NCI-H2171 treated with DMSO at 0.1 percent for 48 hours (cell line): ENCODE results near the gene ARHGAP40.
"Not testable (repeated sequence)": the region's sequence is repeated elsewhere in the genome, so short reads cannot be mapped to it uniquely, and the experiment has no call there.

Experiments used
- DNase-seq: peaks from one replicate; lab custom pipeline; 2025; lab: John Stamatoyannopoulos, UW

The ARHGAP40 gene

GRCh38 chr20:38588303-38588702 lies 13.3 kb upstream of the ARHGAP40 start:
- no peak for DNase-seq

- no peak for DNase-seq
Observed at GRCh38 chr20:38589351-38589750, 12.3 kb upstream of the ARHGAP40 start.

DNA sequence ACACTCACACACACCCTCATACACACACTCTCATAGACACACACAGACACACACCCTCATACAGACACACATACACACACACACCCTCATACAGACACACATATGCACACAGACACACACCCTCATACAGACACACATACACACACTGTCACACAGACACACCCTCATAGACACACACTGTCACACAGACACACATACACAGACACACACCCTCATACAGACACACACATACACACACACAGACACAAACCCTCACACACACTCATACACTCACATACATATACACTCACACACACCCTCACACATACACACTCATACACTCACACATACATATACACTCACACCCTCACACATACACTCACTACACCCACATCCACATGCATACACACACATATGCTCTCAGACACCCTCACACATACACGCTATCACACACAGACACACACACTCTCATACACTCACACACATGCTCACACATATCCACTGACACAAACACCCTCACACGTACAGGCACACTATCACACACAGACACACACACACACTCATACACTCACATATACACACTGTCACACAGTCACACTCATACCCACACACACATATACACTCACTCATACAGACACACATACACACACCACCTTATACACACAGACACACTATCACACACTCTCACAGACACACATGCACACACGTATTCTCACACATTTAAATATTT lies 11.5 kb upstream of the ARHGAP40 start:
- DNase-seq: no peak

- no peak for DNase-seq
Observed at GRCh38 chr20:38590676-38591473, 10.7 kb upstream of the ARHGAP40 start.

DNA sequence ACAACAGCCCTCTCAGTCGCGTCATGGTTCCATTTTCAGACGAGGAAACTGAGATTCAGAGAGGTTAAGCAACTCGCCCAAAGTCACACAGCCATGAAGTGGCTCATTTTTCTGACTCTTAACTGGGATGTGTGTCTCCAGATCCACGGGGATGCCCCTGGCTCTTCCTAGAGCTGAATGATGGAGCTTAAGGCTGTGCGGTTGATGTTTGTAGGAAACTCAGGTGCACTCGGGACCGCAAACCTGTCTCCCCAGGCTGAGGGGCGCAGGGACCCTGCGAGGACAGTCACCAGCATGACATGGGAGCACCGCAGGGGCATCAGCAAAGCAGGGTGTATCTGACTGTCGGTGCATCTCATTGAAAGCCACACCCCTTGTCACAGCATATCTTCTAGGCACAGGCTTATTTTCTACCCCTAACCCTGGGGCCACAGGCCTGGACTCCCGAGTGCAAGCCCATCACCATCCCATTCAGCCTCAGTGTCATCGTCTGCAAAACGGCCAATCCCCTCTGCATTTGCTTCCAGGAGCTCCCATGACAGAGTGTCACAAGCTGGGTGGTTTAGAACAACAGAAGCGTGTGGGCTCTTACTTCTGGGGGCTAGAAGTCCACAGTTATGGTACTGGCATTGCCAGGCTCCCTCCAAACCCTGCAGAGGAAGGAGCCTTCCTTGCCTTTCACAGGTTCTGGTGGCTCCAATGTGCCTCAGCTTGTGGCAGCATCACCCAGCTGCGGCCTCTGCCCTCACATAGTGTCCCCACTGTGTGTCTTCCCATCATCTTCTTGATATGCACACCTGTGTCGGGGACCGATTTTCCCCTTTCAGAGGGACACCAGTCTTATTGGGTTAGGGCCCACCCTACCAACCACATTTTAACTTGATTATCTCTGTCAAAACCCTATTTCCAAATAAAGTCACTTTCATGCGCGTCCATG lies 9.9 kb upstream of the ARHGAP40 start:
- DNase-seq: no peak

GRCh38 chr20:38592411-38592790 lies 9.2 kb upstream of the ARHGAP40 start:
- not testable (repeated sequence) for DNase-seq

- not testable (repeated sequence) for DNase-seq
Observed at GRCh38 chr20:38594281-38594680, 7.3 kb upstream of the ARHGAP40 start.

DNA sequence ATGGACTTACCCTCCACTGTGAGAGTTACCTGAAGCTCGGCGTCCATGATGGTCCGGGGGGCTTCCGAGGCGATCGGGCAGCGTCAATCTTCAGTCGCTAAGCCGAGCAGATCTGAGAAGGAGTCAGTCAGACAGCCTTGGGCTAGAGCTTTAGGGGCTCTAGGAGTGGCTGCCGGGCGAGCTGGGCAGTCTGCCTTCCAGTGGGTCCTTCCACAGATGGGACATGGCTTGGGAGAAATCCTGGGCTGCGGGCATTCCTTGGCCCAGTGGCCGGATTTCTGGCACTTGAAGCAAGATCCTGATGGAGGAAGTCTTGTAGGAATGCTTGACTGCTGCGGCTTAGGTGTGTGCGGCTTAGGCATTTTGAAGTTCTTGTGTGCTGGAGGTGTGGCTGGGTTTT lies 5.7 kb upstream of the ARHGAP40 start:
- DNase-seq: not testable (repeated sequence)

DNA sequence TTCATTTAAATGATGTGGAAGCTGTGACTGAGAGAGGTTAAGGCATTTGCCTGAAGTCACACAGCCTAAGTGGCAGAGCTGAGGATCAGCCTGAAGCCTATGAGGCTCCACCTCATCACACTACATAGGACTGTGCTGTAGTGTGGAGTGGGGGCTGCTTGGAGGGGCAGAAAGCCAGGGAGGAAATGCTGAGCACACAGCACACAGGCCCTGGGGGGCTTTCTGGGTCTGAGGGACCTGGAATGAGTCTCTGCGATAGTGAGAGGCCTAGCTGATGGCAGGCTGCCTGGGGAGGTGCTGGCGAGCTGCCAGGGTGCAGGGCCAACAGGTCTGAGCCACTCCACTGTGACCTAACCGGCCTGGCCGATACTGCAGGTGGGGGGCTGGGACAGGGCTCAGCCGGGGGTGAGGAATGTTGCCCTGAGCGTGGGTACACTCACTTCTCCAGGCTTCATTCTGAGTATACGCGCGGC lies 2.2 kb upstream of the ARHGAP40 start:
- DNase-seq: no peak

DNA sequence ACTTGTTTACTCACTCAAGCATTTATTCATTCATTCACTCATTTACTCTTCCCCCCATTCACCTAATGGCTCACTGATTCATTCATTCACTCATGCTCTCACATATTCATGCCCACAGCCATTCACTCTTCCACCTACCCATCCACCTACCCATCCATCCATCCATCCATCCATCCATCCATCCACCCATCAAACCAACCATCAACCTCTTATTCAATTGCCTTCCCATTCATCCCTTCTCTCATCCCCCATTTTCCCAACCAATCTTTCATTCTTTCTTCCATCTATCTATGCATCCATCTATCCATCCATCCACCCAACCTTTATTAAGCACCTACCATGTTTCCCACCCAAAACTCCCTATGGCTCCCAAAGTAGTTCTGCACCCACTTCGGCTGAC lies 1.6 kb upstream of the ARHGAP40 start:
- DNase-seq: no peak

GRCh38 chr20:38602185-38602581 lies 574 bp downstream of the ARHGAP40 start:
- no peak for DNase-seq

DNA sequence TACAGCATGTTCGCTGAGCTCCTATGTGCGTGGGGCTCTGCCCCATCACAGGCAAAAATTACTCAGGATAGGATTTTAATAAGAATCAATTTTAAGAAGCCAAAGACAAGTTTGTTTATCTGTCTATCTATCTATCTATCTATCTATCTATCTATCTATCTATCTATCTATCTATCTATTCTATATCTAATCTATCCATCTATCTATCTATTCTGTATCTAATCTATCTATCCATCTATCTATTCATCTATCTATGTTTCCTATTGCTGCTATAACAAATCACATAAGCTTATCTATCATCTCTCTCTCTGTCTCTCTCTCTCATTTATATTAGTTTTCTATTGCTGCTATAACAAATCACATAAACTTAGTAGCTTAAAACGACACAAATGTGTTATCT lies 1.7 kb downstream of the ARHGAP40 start:
- no peak for DNase-seq

DNA sequence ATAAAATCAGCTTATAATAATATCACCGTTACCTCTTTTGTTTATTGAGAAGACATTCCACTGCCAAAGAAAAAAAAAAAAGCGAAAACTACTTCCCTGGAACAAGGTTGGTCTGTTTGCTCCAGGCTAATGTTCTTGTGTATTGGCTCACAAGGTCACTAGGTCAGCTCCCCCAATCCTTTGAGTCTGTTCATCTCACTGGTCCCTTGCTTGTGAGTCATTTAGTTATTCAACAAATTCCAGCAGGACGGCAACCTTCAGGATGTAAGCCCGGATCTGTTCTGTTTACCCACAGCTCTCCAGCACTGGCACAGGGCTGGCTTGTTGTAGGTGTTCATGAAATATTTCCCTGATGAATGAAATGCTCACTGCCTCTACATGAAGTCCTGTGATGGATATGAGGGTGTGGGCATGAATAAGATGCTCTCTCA lies 3.3 kb downstream of the ARHGAP40 start:
- no peak for DNase-seq

DNA sequence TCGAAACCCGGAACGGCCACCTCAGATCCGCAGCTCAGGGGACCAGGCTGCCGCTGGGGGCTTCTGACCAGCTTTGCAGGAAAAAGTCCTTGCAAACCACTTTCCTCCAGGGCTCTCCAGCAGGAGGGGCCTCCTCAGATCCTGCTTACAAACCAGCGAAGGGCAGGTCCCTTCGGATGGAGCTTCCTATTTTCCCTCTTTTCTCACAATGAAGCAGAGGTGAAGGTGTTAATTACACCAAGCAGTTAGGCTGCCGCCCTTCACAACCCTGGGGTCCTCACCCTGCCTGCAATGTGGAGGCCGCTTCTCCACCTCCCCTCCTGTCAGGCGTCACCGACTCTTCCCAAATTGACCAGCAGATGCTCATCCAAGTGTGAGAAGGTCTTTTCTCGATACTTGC lies 5.7 kb downstream of the ARHGAP40 start:
- no peak for DNase-seq

DNA sequence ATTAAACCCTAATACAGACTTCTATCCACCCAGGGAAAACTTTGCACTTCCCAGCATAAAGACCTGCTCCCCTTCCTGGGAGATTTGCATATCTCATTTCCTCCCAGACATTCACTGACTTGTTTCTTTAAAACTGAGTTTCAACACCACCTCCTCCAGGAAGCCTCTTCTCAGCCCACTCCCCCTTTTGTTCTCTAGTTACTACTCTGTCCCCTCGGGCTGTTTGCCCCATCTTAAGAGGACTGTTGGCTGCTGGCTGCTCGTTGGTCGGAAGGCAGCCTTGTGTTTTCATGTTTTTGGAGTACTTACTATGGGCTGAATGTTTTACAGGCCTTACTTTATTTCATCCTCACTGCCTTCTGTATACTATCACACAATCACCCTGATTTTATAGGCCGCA lies 6.6 kb downstream of the ARHGAP40 start:
- no peak for DNase-seq

- no peak for DNase-seq
Observed at GRCh38 chr20:38609815-38610214, 8.2 kb downstream of the ARHGAP40 start.

DNA sequence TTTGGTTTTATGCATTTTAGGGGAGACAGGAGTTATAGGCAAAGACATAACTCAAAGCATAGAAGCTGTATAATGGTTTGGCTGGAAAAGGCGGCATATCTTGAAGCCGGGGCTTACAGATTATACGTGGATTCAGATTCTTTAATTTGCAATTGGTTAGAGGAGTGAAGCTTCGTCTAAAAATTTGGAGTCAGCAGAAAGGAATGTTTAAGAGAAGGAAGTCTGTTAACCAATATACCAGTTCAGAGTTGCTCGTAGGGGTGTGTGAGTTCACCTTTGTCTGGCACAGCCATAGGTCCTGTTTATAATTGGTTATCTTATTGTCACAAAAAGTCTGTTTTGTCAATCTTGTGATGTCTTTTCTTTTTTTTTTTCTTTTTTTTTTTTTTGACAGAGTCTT lies 8.9 kb downstream of the ARHGAP40 start:
- no peak for DNase-seq

GRCh38 chr20:38612751-38613515 lies 11.3 kb downstream of the ARHGAP40 start:
- DNase-seq: no peak

GRCh38 chr20:38615283-38615682 lies 13.7 kb downstream of the ARHGAP40 start:
- no peak for DNase-seq

DNA sequence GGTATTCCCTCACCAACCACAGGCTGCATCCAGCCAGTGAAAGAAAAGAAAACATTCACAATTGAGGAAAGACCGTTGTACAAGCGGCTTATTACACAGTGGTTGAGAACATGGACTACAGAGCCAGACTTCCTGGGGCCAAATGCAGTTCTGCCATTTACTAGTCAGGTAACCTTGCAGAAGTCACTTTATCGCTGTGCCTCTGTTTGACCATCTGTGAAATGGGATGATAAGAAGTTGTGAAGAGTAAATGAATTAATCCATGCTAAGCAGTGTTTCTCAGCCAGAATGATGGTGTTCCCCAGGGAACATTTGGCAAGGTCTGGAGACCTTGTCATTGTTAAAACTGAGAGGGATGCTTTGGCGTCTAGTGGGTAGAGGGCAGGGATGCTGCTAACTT lies 14.8 kb downstream of the ARHGAP40 start:
- DNase-seq: no peak

DNA sequence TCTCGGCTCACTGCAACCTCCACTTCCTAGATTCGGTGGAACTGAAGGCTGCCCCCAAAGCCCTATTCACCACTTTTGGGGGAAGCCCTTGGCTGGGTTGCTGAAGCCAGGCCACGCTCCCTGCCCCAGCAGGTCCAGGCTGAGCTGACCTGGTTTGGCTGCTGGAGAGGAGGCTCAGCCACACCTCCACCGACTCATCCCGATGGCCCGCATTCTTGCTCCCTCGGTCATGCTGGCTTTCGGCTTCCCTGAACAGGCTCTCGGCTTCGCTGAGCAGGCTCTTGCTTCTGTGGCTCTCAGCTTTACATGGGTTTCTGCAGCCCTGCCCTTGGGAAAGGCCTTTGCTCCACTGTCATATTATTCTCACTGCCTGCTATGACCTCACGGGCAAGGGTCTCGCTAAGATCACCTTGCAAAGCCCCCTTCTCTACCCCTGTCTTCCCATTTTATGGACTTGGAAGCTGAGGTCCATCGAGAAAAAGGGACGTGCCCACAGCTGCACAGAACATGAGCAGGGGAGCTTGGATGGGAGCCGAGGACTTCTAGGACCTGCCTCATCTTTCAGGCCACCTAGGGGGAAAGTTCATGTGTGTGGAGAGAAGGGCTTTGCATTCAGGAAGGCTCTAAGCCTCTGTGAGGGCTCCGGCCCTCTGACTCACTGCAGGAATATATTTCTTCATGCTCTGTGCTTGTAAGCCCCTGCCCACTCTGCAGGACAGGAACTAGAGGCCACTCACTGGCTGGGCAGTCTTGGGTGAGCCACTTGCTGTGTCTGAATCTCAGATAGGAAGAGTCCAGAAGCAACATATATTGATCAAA lies 15.6 kb downstream of the ARHGAP40 start:
- no peak for DNase-seq
